Endothelial cell of umbilical vein (primary cell): ENCODE results near the gene SCPEP1. TPM values are rescaled to one million over a fixed set of nuclear protein-coding genes. Genes with fewer than 3 reads are reported as not detected.

Experiments used
- BruUV-seq: library from RNA; stranded (reverse); fragments of 400-500 nt; replicated peaks from 2 replicates; lab custom pipeline; 2021; lab: Mats Ljungman, UMichigan
- CTCF ChIA-PET: fragments of 300-600, 350-600 bp; sonication (Branson Sonifier 250); formaldehyde crosslinking; loops from one replicate; lab custom pipeline; 2021; ENCODE audit warnings: antibody characterized with exemption, inconsistent platforms; lab: Charles Lee
- POLR2A ChIA-PET: fragments of 300-600, 350-600 bp; sonication (Branson Sonifier 250); formaldehyde crosslinking; loops from one replicate; lab custom pipeline; 2021; ENCODE audit warnings: antibody characterized with exemption, inconsistent platforms; lab: Charles Lee
- DNase-seq: peaks from one replicate; pipeline ENCODE4 v3.0.0-alpha.2; 2011; ENCODE audit warnings: low read depth, low spot score
- FAIRE-seq: peaks from 2 replicates; lab custom pipeline; 2011; peaks lifted over from hg19 to GRCh38; lab: Jason Lieb, UNC
- H2AFZ ChIP-seq: 2 replicates; pipeline ENCODE4 v1.6.0; 2012; ENCODE audit warnings: low read depth, low read length, control low read depth, inconsistent platforms
- H3K27ac ChIP-seq: 2 replicates; pipeline ENCODE4 v1.5.1; 2011; ENCODE audit warnings: low read depth, mild to moderate bottlenecking, control low read depth, low read length, moderate library complexity; ENCODE audit not compliant: insufficient read depth
- H3K27me3 ChIP-seq, 2 experiments: 2 replicates each; pipeline versions ENCODE4 v1.6.0 to v1.6.1; 2011; ENCODE audit warnings: low read length in 2 of 2, mixed read lengths in 1 of 2; ENCODE audit not compliant: control insufficient read depth in 2 of 2, insufficient read depth in 2 of 2
- H3K36me3 ChIP-seq, 2 experiments: 2 replicates in 1 of 2; 3 replicates in 1 of 2; pipeline ENCODE4 v1.5.1; 2011; ENCODE audit warnings: low read length in 2 of 2, mild to moderate bottlenecking in 1 of 2, moderate library complexity in 1 of 2; ENCODE audit not compliant: control insufficient read depth in 2 of 2, insufficient read depth in 2 of 2; ENCODE audit errors: extremely low read depth in 1 of 2
- H3K4me1 ChIP-seq: 3 replicates; pipeline ENCODE4 v1.5.1; 2011; ENCODE audit warnings: mild to moderate bottlenecking, low read length; ENCODE audit not compliant: control insufficient read depth, insufficient read depth; ENCODE audit errors: extremely low read depth
- H3K4me2 ChIP-seq: 2 replicates; pipeline ENCODE4 v1.6.1; 2011; ENCODE audit warnings: low read length, control low read depth, mixed read lengths; ENCODE audit not compliant: insufficient read depth
- H3K4me3 ChIP-seq, 3 experiments: fragments of 200-600 bp in 1 of 3; sonication (generic), shearing (Covaris generic) in 1 of 3; replicated peaks in 1 of 3; 2 replicates each; pipeline ENCODE4 v1.5.1; 2011 to 2016; ENCODE audit warnings: control low read depth in 3 of 3, low read length in 3 of 3, mild to moderate bottlenecking in 2 of 3, inconsistent platforms in 1 of 3, low read depth in 1 of 3, moderate library complexity in 1 of 3; ENCODE audit not compliant: insufficient read depth in 1 of 3
- H3K79me2 ChIP-seq: 2 replicates; pipeline ENCODE4 v1.6.0; 2012; ENCODE audit warnings: low read length, inconsistent platforms; ENCODE audit not compliant: control insufficient read depth, insufficient read depth
- H3K9ac ChIP-seq: replicated peaks from 2 replicates; pipeline ENCODE3; 2011; ENCODE audit warnings: low read length, control low read depth; ENCODE audit not compliant: insufficient read depth; ENCODE audit errors: extremely low read depth
- H3K9me1 ChIP-seq: replicated peaks from 3 replicates; pipeline ENCODE4 v1.6.0; 2011; ENCODE audit warnings: mild to moderate bottlenecking, low read length; ENCODE audit not compliant: control insufficient read depth, insufficient read depth; ENCODE audit errors: extremely low read depth
- H3K9me3 ChIP-seq: replicated peaks from 2 replicates; pipeline ENCODE4 v1.5.1; 2012; ENCODE audit warnings: low read length, inconsistent platforms; ENCODE audit not compliant: control insufficient read depth, insufficient read depth
- H4K20me1 ChIP-seq: replicated peaks from 2 replicates; pipeline ENCODE3; 2011; ENCODE audit warnings: mild to moderate bottlenecking, low read length; ENCODE audit not compliant: control insufficient read depth, insufficient read depth; ENCODE audit errors: extremely low read depth
- EZH2 ChIP-seq: IDR thresholded peaks from 2 replicates; pipeline ENCODE4 v1.6.1; 2012; ENCODE audit warnings: borderline replicate concordance, low read depth, mild to moderate bottlenecking, moderate library complexity, low read length, inconsistent platforms; ENCODE audit not compliant: severe bottlenecking
- FOS ChIP-seq: IDR thresholded peaks from 2 replicates; pipeline ENCODE4 v1.6.1; 2011; ENCODE audit warnings: mild to moderate bottlenecking, low read length, moderate library complexity, borderline replicate concordance; ENCODE audit not compliant: insufficient read depth
- GATA2 ChIP-seq: IDR thresholded peaks from 2 replicates; pipeline ENCODE4 v1.7.0; 2011; ENCODE audit warnings: low read depth, mild to moderate bottlenecking, moderate library complexity, mixed read lengths, low read length; ENCODE audit not compliant: insufficient read length, insufficient read depth
- JUN ChIP-seq: IDR thresholded peaks from 2 replicates; pipeline ENCODE4 v1.6.1; 2011; ENCODE audit warnings: borderline replicate concordance, low read depth; ENCODE audit not compliant: insufficient read length, insufficient read depth
- MYC ChIP-seq: IDR thresholded peaks from one replicate; pipeline ENCODE4 v1.6.1; 2011; ENCODE audit warnings: mild to moderate bottlenecking, low read depth, low read length
- POLR2A ChIP-seq: IDR thresholded peaks from 2 replicates; pipeline ENCODE4 v1.6.1; 2012; ENCODE audit warnings: low read depth, mild to moderate bottlenecking, control low read depth, low read length
- POLR2AphosphoS5 ChIP-seq: IDR thresholded peaks from 2 replicates; pipeline ENCODE4 v1.6.1; 2012; ENCODE audit warnings: low read depth, mild to moderate bottlenecking, control low read depth, low read length, moderate library complexity; ENCODE audit not compliant: insufficient read depth
- dilution Hi-C: fragments of 300-500 bp; cut with MboI; formaldehyde crosslinking; loops from one replicate; pipeline ENCODE4 v1.15.0; 2019; ENCODE audit warnings: low sequenced_read_pairs; ENCODE audit not compliant: extremely low pct_ligation_motif_present
- intact Hi-C: fragments of 100-400 bp; cut with micrococcal nuclease; formaldehyde crosslinking; loops from one replicate; pipeline ENCODE4 v1.10.0; 2022
- polyA plus RNA-seq, 4 experiments: library from polyadenylated mRNA; depleted of rRNA in 3 of 4; stranded (reverse) in 3 of 4; unstranded in 1 of 4; fragments of >200 nt; gene quantifications; 2 replicates each; pipeline versions ENCODE4 v1.2.1 to v1.2.3, GENCODE V29; 2011 to 2012; ENCODE audit warnings: missing spikeins in 1 of 4
- total RNA-seq: library from RNA; stranded (reverse); gene quantifications from 2 replicates; pipeline ENCODE4 v1.2.3, GENCODE V29; 2021
- TF ChIP-seq, protein P1 (sequence below): IDR thresholded peaks from 2 replicates; pipeline ENCODE4 v1.6.1; 2011; ENCODE audit not compliant: insufficient read depth, insufficient read length
- TF ChIP-seq, protein P2 (sequence below), 2 donors: IDR thresholded peaks; 1 replicate in 1 of 2; 2 replicates in 1 of 2; pipeline ENCODE4 v1.5.1; 2011; ENCODE audit warnings: low read length in 2 of 2, mild to moderate bottlenecking in 2 of 2, moderate library complexity in 2 of 2, control low read depth in 1 of 2, inconsistent platforms in 1 of 2, low read depth in 1 of 2; ENCODE audit not compliant: insufficient read depth in 1 of 2; ENCODE audit errors: extremely low read depth in 1 of 2

SCPEP1 gene
- total and polyA plus RNA-seq, 2 donors (not counting 3 experiments of a cell fraction or from before 2014, with no cell fraction given): 38.6 to 43.6 TPM

DNA sequence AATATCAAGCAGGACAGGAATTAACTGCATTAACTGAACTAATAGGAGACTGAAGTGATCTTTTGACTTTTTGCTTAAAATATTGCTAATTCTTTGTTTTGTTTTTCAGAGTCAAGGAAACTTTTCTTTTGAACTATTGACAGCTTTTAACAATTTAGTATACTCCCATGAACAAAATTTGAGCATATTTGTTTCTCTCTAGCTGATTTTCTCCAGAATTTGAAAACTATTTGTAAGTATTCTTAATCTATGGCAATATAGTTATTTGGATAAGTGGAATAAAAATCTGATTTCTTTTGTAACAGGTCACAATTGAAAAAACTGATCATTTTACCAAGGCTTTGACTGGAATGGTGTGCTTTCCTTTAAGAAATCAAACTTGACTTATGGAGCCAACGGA lies 7.0 kb upstream of the SCPEP1 start:
- ChIA-PET CTCF (no interaction called here), POLR2A (no interaction called here)
- Histone ChIP-seq H3K4me3 (no peak overlapping the region), H3K4me2 (no peak overlapping the region), H3K9me1 (no peaks in the 10 kb centered on the region), H3K36me3 (no peaks in the 10 kb centered on the region), H3K27ac (no peak overlapping the region), H3K4me1 (no peaks in the 10 kb centered on the region), H3K9me3 (no peaks in the 10 kb centered on the region), H4K20me1 (no peaks in the 10 kb centered on the region), H3K27me3 (peaks cover 0 to 4% of the 10 kb centered on the region in 2 experiments), H3K9ac (no peak overlapping the region), H3K79me2 (no peaks in the 10 kb centered on the region), H2AFZ (no peak overlapping the region)
- DNase-seq (no peak), FAIRE-seq (no peak)
- intact Hi-C loops (no loop called here), dilution Hi-C loops (no loop called here)
- TF ChIP-seq POLR2AphosphoS5: no peak
- no peak for TF ChIP-seq GATA2
- no TSS peak for BruUV-seq

DNA sequence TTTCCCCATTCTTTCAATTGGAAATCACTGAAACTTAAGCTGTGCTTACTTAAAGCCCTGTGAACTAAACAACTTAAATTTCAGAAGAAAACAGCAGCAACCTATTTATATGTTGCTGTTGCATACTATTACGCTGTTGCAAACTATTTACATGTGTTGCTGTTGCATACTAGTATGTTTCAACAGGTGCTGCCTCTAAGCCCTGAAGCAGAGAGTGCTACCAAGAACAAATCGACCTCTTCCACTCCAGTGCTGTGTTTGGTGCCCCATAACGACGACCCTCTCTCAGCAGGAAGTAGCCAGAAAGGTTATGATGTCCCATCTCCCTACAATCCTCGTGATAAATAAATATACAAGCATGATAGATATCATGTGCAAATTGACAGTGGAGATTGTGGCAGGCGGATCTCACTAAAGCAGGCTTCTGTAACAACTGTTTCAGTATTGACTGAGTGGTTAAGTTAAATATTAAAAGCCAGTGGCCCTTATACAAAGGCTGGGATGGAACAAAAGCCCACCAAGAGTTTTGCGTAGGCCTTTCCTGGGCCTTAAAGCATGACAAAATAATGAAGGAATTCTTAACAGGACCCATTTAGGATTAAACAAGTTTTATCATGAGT lies 5.7 kb upstream of the SCPEP1 start:
- Histone ChIP-seq H3K9ac (no peak overlapping the region), H3K79me2 (no peaks in the 10 kb centered on the region), H2AFZ (no peak overlapping the region), H3K4me3 (no peak overlapping the region), H4K20me1 (no peaks in the 10 kb centered on the region), H3K36me3 (no peaks in the 10 kb centered on the region), H3K27ac (no peak overlapping the region), H3K27me3 (peaks cover 0 to 4% of the 10 kb centered on the region in 2 experiments), H3K9me1 (no peaks in the 10 kb centered on the region), H3K9me3 (no peaks in the 10 kb centered on the region), H3K4me2 (no peak overlapping the region), H3K4me1 (peaks cover 3% of the 10 kb centered on the region)
- FAIRE-seq (no peak), DNase-seq (no peak)
- POLR2A ChIA-PET: no interaction called here
- dilution Hi-C loops (no loop called here), intact Hi-C loops (no loop called here)
- BruUV-seq: no TSS peak
- CTCF ChIA-PET: no interaction called here
- TF ChIP-seq, protein P1, sequence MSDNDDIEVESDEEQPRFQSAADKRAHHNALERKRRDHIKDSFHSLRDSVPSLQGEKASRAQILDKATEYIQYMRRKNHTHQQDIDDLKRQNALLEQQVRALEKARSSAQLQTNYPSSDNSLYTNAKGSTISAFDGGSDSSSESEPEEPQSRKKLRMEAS: no peak
- no peak for TF ChIP-seq GATA2
- no peak for TF ChIP-seq JUN
- no peak for TF ChIP-seq MYC
- TF ChIP-seq, protein P2, sequence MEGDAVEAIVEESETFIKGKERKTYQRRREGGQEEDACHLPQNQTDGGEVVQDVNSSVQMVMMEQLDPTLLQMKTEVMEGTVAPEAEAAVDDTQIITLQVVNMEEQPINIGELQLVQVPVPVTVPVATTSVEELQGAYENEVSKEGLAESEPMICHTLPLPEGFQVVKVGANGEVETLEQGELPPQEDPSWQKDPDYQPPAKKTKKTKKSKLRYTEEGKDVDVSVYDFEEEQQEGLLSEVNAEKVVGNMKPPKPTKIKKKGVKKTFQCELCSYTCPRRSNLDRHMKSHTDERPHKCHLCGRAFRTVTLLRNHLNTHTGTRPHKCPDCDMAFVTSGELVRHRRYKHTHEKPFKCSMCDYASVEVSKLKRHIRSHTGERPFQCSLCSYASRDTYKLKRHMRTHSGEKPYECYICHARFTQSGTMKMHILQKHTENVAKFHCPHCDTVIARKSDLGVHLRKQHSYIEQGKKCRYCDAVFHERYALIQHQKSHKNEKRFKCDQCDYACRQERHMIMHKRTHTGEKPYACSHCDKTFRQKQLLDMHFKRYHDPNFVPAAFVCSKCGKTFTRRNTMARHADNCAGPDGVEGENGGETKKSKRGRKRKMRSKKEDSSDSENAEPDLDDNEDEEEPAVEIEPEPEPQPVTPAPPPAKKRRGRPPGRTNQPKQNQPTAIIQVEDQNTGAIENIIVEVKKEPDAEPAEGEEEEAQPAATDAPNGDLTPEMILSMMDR (IDR thresholded peaks at IDR 0.05; ENCODE audit: extremely low read depth in 1 of 2, insufficient read depth in 1 of 2, low read depth in 1 of 2, low read length in 2 of 2): no peak
- TF ChIP-seq POLR2AphosphoS5: no peak
- TF ChIP-seq FOS: no peak
- TF ChIP-seq POLR2A: no peak
- TF ChIP-seq EZH2: no peak
